A549 (cell line): ENCODE results near the gene ANLN.

Experiments used
- CBX8 ChIP-seq: fragments of 200-600 bp; sonication (generic); IDR thresholded peaks from 2 replicates; pipeline ENCODE4 v1.6.1; 2016
- CTCF ChIP-seq: fragments of >200 bp; sonication (Bioruptor Twin); formaldehyde crosslinking; IDR thresholded peaks from 3 replicates; pipeline ENCODE4 v1.5.1; 2016
- EHMT2 ChIP-seq: fragments of 200-600 bp; sonication (generic); IDR thresholded peaks from 2 replicates; pipeline ENCODE4 v1.6.1; 2016; ENCODE audit warnings: antibody characterized with exemption, low read depth, mild to moderate bottlenecking, moderate library complexity
- EP300 ChIP-seq, 2 experiments: fragments of >200 bp; sonication (Bioruptor Twin); formaldehyde crosslinking; IDR thresholded peaks; 2 replicates in 1 of 2; 3 replicates in 1 of 2; pipeline ENCODE4 v1.6.1; 2016 to 2017
- HDAC2 ChIP-seq: fragments of 200-600 bp; sonication (generic); IDR thresholded peaks from 2 replicates; pipeline ENCODE4 v1.6.1; 2016
- MAFK ChIP-seq: fragments of 450-650 bp; IDR thresholded peaks from 2 replicates; pipeline ENCODE4 v1.6.1; 2014; ENCODE audit not compliant: partially characterized antibody
- MAZ ChIP-seq: fragments of 150-350 bp; IDR thresholded peaks from 2 replicates; pipeline ENCODE4 v1.6.1; 2014; ENCODE audit warnings: antibody characterized with exemption, low read depth, low read length, borderline replicate concordance
- POLR2A ChIP-seq: IDR thresholded peaks from 2 replicates; pipeline ENCODE4 v1.6.1; 2012; ENCODE audit warnings: mild to moderate bottlenecking, low read length
- POLR2AphosphoS2 ChIP-seq: conservative IDR thresholded peaks from 2 replicates; pipeline ENCODE4 v1.6.1; 2012; ENCODE audit warnings: low read length, improper control_type of control experiment, inconsistent platforms
- RAD21 ChIP-seq, 2 experiments: fragments of >200 bp in 1 of 2; sonication (Bioruptor Twin) in 1 of 2; formaldehyde crosslinking in 1 of 2; IDR thresholded peaks in 1 of 2; conservative IDR thresholded peaks in 1 of 2; 2 replicates in 1 of 2; 3 replicates in 1 of 2; pipeline ENCODE4 v1.6.1; 2012 to 2018; ENCODE audit warnings: inconsistent platforms in 1 of 2

GRCh38 chr7:36396150-36396549 lies 6.5 kb downstream of the ANLN start:
- no peak for TF ChIP-seq RAD21 (conservative IDR thresholded peaks at IDR 0.05 in 1 of 2, IDR thresholded peaks at IDR 0.05 in 1 of 2)
- no peak for TF ChIP-seq CTCF
- TF ChIP-seq CBX8: no peak
- no peak for TF ChIP-seq POLR2A
- no peak for TF ChIP-seq EHMT2
- TF ChIP-seq POLR2AphosphoS2: no peak
- no peak for TF ChIP-seq MAZ
- no peak for TF ChIP-seq HDAC2
- no peak for TF ChIP-seq MAFK
- TF ChIP-seq EP300 (IDR thresholded peaks at IDR 0.05): no peak
